Coronary artery (tissue), 2 donors: ENCODE data around the gene MGAT4C.

ENCODE experiments used
- DNase-seq: peaks from one replicate; pipeline ENCODE4 v3.0.0-alpha.2; 2017; ENCODE audit warnings: low spot score
- H3K27ac ChIP-seq, 2 donors: fragments of 200-600 bp; sonication (generic); one replicate each; pipeline ENCODE4 v1.5.1; 2016 to 2019
- H3K4me3 ChIP-seq: fragments of 200-600 bp; sonication (generic); 2 replicates; pipeline ENCODE4 v1.5.1; 2016; ENCODE audit warnings: mild to moderate bottlenecking, moderate library complexity
- TF ChIP-seq, protein P1 (sequence below): fragments of 200-600 bp; sonication (generic); IDR thresholded peaks from one replicate; pipeline ENCODE4 v1.5.1; 2019; ENCODE audit warnings: antibody characterized with exemption

The MGAT4C gene

DNA sequence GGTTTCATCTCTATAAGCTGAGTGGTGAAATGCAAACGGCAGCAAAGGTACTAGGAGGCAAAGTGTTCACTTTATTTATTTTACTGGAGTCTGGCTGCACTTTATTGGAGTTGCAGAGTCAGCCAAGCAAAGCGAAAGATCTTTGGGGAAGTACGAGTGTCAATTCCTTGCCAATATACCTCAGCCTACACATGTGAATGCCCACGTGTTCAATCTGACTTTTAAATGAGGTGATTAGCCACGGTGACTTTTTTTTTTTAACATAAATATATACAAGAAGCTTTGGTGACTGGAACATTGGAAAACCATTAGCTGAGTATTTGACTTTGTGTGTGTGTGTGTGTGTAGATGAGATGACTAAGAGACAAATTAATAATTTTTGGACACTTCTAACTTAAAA lies 203.3 kb downstream of the MGAT4C start:
- TF ChIP-seq, protein P1, sequence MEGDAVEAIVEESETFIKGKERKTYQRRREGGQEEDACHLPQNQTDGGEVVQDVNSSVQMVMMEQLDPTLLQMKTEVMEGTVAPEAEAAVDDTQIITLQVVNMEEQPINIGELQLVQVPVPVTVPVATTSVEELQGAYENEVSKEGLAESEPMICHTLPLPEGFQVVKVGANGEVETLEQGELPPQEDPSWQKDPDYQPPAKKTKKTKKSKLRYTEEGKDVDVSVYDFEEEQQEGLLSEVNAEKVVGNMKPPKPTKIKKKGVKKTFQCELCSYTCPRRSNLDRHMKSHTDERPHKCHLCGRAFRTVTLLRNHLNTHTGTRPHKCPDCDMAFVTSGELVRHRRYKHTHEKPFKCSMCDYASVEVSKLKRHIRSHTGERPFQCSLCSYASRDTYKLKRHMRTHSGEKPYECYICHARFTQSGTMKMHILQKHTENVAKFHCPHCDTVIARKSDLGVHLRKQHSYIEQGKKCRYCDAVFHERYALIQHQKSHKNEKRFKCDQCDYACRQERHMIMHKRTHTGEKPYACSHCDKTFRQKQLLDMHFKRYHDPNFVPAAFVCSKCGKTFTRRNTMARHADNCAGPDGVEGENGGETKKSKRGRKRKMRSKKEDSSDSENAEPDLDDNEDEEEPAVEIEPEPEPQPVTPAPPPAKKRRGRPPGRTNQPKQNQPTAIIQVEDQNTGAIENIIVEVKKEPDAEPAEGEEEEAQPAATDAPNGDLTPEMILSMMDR, result no peak
- no peak overlapping the region for H3K4me3 ChIP-seq
- no peak for DNase-seq
- no peak overlapping the region for H3K27ac ChIP-seq

DNA sequence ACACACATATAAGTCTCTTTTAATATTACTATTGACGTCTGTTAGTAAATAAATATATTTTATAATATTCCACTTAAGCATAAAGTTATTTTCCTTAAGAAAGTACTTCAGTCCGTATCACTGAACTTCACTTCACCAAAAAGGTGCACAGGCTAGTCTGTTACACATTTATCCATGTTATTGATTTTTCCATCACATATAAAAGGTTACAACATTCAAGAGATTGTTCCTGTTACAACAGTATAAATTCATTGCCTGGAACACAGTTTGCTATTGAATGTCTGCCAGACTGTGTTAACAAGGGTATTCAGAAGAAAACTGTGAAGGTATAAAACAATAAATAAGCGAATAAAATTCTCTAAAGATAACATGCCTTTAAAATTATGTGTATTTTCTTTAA lies 206.2 kb downstream of the MGAT4C start:
- TF ChIP-seq, protein P1, result no peak
- H3K4me3 ChIP-seq, result no peak overlapping the region
- no peak for DNase-seq
- no peak overlapping the region for H3K27ac ChIP-seq

DNA sequence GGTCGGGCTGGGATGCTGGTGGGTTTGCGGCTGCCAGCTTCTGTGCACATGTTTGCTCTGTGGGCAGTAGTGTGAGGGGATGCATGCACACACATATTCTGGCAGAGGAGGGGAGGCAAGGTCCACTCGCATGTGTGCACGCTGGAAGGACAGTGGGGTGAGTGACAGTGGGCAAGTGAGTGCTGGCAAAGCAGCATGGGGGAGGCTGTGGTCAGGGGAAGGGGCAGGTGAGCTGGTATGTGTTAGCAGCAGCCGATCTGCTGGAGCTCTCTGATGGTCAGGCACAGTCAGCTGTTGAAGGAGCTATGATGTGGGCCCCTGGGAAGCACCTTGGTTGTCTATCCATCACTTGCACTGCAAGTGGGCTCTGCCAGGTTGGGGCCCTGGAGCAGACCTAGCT lies 211.8 kb downstream of the MGAT4C start:
- no peak for DNase-seq
- no peak overlapping the region for H3K27ac ChIP-seq
- TF ChIP-seq, protein P1, result no peak
- H3K4me3 ChIP-seq, result no peak overlapping the region

DNA sequence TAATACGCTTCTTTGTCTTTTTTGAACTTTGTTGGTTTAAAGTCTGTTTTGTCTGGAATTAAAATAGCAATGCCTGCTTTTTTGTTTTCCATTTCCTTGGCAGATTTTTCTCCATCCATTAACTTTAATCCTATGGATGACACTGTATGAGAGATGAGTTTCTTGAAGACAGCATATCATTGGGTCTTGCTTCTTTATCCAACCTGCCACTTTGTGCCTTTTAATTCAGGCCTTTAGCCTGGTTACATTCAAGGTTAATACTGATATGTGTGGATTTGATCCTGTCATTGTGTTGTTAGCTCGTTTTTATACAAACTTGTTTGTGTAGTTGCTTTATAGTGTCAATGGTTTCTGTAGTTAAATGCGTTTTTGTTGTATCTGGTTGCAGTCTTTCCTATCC lies 214.1 kb downstream of the MGAT4C start:
- Histone ChIP-seq H3K27ac (no peak overlapping the region), H3K4me3 (no peak overlapping the region)
- DNase-seq, result no peak
- TF ChIP-seq, protein P1, result no peak

DNA sequence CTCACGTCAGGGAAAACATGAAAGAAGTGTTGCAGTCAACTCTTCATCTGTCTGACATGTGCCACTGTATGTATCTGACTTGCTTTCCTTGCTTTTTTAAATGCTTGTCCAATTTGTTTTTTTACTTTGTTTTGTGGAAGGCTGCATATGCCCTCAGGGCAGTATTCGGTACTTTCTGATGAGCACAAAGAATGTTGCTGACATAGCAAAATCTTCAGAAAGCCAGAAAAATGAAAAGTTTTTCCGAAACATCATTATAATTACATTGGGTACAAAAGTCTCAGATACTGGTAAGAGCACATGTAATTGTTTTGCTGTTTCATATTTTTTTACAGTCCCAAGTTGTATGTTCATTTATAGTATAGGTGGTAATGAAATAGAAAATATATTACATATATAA lies 237.8 kb downstream of the MGAT4C start:
- no peak overlapping the region for H3K27ac ChIP-seq
- no peak for DNase-seq
- TF ChIP-seq, protein P1, result no peak
- no peak overlapping the region for H3K4me3 ChIP-seq

DNA sequence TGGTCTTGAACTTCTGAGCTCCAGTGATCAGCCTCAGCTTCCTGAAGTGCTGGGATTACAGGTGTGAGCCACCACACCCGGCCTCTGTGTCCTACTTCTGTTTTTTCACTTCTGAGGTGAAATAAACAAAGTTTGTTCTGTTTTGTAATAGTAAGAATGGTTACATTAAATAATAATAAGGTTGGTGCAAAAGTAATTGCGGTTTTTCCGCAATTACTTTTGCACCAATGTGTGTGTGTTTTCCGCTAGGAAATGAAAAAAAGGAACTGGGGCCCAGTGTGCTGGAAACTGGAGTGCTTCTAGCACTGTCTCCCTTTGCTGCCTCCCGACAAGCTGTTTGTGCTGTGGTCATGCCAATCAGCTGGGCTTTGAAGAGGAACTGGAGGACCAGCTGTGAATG lies 241.2 kb downstream of the MGAT4C start:
- TF ChIP-seq, protein P1, result no peak
- no peak for DNase-seq
- no peak overlapping the region for H3K27ac ChIP-seq
- no peak overlapping the region for H3K4me3 ChIP-seq

DNA sequence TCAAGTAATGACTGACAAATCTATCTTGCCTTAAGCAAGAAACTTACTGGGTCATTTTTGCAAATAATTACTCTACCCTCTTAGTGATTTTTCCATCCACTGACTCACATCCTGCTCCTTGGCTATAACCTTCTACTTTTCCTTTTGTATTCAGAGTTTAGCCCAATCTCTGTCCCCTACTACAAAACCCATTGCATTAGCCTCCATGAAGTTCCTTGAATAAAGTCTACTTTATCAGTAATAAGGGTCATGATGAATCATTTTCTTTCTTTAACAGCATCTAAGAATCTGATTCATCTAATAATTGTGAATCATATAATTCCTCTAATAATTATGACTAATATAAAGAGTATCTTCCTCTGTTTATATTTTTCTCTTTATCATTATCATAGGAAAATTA lies 249.5 kb downstream of the MGAT4C start:
- DNase-seq, result no peak
- H3K4me3 ChIP-seq, result no peak overlapping the region
- no peak overlapping the region for H3K27ac ChIP-seq
- TF ChIP-seq, protein P1, result no peak
